Tibial nerve (tissue), 4 donors: ENCODE measurements around the gene IRF2BP1. TPM values are rescaled to one million over a fixed set of nuclear protein-coding genes. Genes with fewer than 3 reads are reported as not detected.

Source experiments
- DNase-seq, 2 donors: peaks; one replicate each; pipeline ENCODE4 v3.0.0-alpha.2; 2019; ENCODE audit warnings: low spot score in 2 of 2
- H3K27ac ChIP-seq, 4 donors: fragments of 200-600 bp; sonication (generic) in 3 of 4; one replicate each; pipeline ENCODE4 v1.5.1; 2017 to 2019; ENCODE audit warnings: mild to moderate bottlenecking in 1 of 4
- H3K27me3 ChIP-seq, 2 donors: fragments of 200-600 bp; sonication (generic) in 1 of 2; one replicate each; pipeline versions ENCODE4 v1.5.1 to v1.6.0; 2017 to 2019
- H3K36me3 ChIP-seq, 3 donors: fragments of 200-600 bp; sonication (generic); one replicate each; pipeline ENCODE4 v1.5.1; 2018 to 2019
- H3K4me1 ChIP-seq, 4 donors: fragments of 200-600 bp; sonication (generic) in 3 of 4; one replicate each; pipeline ENCODE4 v1.5.1; 2017 to 2019
- H3K4me3 ChIP-seq, 4 donors: fragments of 200-600 bp; sonication (generic) in 3 of 4; one replicate each; pipeline ENCODE4 v1.5.1; 2017 to 2019; ENCODE audit warnings: mild to moderate bottlenecking in 1 of 4, moderate library complexity in 1 of 4
- H3K9me3 ChIP-seq, 4 donors: fragments of 200-600 bp; sonication (generic) in 3 of 4; one replicate each; pipeline ENCODE4 v1.5.1; 2017 to 2019
- EP300 ChIP-seq, 2 donors: sonication (generic); formaldehyde crosslinking; IDR thresholded peaks; one replicate each; pipeline ENCODE4 v1.6.1; 2017; ENCODE audit warnings: antibody characterized with exemption in 2 of 2, mild to moderate bottlenecking in 1 of 2
- POLR2A ChIP-seq, 2 donors: fragments of 450-650 bp; IDR thresholded peaks; one replicate each; pipeline ENCODE4 v1.6.1; 2017; ENCODE audit warnings: antibody characterized with exemption in 2 of 2, mild to moderate bottlenecking in 2 of 2, moderate library complexity in 2 of 2
- WGBS, 2 donors: methylation state at CpG; one replicate each; pipeline ENCODE4 v1.1.5; 2018; 5-methylcytosine and 5-hydroxymethylcytosine counted together
- total RNA-seq, 4 donors: library from RNA; depleted of rRNA; stranded (reverse); fragments of >200 nt; gene quantifications; one replicate each; pipeline ENCODE4 v1.1.0, GENCODE V29; 2016
- TF ChIP-seq, protein P1 (sequence below), 5 experiments: fragments of 200-600 bp in 3 of 5; fragments of 450-650 bp in 2 of 5; sonication (generic) in 3 of 5; IDR thresholded peaks; one replicate each; pipeline ENCODE4 v1.5.1; 2016 to 2019; ENCODE audit warnings: antibody characterized with exemption in 5 of 5, mild to moderate bottlenecking in 3 of 5, moderate library complexity in 2 of 5

Gene IRF2BP1
- total RNA-seq, 4 donors from 2014 or later, result 16.4 to 33.3 (median 27.2) TPM

DNA sequence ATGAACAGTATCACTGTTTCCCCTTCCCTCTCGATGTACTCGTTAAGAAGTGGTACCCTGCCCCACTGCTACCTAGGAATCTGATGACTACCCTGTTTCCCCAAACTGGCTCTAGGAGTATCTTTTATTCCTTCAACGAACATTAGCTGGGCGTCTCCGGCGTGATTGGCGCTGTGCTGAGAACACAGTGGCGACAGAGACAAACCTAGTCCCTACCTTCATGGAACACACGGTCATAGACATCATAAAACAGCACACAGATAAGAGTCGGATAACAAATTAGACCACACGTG, 23.7 kb downstream of the IRF2BP1 start:
- Histone ChIP-seq H3K27me3 (peaks cover 2 to 31% of the 10 kb centered on the region in 2 donors), H3K4me3 (peak overlapping the region; percentile 75 to 97 (median 94)), H3K9me3 (no peaks in the 10 kb centered on the region), H3K4me1 (peaks cover 0 to 34% (median 21%) of the 10 kb centered on the region in 4 donors), H3K36me3 (peaks cover 0 to 31% (median 12%) of the 10 kb centered on the region in 3 donors), H3K27ac (peak overlapping the region; percentile 88 to 97 (median 92))
- no peak for DNase-seq
- 0% methylated on average over 11 of the region's 11 CpGs for WGBS, 2 donors
- TF ChIP-seq, protein P1, sequence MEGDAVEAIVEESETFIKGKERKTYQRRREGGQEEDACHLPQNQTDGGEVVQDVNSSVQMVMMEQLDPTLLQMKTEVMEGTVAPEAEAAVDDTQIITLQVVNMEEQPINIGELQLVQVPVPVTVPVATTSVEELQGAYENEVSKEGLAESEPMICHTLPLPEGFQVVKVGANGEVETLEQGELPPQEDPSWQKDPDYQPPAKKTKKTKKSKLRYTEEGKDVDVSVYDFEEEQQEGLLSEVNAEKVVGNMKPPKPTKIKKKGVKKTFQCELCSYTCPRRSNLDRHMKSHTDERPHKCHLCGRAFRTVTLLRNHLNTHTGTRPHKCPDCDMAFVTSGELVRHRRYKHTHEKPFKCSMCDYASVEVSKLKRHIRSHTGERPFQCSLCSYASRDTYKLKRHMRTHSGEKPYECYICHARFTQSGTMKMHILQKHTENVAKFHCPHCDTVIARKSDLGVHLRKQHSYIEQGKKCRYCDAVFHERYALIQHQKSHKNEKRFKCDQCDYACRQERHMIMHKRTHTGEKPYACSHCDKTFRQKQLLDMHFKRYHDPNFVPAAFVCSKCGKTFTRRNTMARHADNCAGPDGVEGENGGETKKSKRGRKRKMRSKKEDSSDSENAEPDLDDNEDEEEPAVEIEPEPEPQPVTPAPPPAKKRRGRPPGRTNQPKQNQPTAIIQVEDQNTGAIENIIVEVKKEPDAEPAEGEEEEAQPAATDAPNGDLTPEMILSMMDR (IDR thresholded peaks at IDR 0.05), result no peak

DNA sequence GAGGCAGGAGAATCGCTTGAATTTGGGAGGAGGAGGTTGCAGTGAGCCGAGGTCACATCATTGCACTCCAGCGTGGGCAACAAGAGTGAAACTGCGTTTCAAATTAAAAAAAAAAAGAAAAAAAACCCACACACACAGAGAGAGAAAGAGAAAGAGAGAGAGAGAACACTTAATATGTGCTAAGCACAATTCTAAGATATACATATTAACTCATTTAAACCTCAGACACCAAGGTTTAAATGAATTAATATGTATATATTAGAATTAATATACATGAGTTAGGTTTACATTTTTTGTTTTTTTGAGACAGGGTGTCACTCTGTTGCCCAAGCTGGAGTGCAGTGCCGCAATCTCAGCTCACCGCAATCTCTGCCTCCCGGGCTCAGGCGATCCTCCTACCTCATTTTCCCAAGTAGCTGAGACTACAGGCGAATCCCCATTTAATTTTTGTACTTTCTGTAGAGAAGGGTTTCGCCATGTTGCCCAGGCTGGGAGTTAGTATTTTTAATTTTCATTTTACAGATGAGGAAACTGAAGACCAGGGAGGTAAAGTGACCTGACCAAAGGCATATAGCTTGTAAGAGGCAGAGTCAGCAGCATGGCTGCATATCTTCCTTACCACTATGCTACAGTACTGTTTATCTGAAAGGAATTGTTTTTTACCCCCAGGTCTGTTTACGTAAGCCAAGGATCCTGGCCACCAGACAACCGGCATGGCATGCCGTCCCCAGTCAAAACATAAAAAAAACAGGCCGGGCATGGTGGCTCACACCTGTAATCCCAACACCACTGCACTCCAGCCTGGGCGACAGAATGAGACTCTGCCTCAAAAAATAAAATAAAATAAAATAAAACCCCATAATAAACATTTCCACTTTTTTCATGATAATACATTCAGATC, 25.3 kb downstream of the IRF2BP1 start:
- H3K27ac ChIP-seq, result no peak overlapping the region
- H3K36me3 ChIP-seq, result peaks cover 0 to 45% (median 12%) of the 10 kb centered on the region in 3 donors
- no peak for DNase-seq
- 88 to 89% methylated on average over 15 of the region's 15 CpGs for WGBS, 2 donors
- TF ChIP-seq, protein P1 (IDR thresholded peaks at IDR 0.05), result no peak
- no peak overlapping the region for H3K4me3 ChIP-seq
- H3K27me3 ChIP-seq, result peaks cover 2 to 22% of the 10 kb centered on the region in 2 donors
- no peaks in the 10 kb centered on the region for H3K9me3 ChIP-seq
- H3K4me1 ChIP-seq, result peaks cover 0 to 34% (median 21%) of the 10 kb centered on the region in 4 donors

DNA sequence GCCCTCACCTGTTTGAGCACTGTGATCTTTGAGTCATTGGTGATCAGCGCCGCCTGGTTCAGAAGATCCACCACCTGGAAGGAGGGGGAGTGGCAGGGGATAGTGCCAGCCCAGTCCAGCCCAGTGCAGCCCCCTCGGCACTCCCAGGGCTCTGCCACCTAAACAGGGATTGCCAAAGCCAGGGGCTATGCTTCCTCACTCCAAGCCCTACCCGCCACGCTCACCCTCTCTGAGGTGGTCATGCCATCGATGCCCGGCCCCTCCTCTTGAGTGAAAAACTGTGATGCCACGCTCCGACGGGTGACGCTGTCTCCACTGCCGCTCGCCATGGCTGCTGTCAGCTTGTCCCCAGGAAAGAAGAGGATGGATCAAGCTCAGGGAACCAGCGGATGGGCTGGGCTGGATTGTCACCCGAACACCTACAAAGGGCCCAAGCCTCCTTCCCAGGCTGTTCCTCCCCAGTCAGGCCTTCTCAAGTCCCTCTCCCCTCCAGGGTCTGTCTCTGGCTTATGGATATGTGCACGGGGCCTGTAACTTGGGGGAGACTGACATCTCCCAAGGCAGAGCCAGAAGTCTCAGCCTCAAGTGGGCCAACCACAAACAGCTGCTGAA, 31.7 kb downstream of the IRF2BP1 start:
- Histone ChIP-seq H3K27ac (no peak overlapping the region), H3K4me1 (no peaks in the 10 kb centered on the region), H3K36me3 (peaks cover 2 to 93% (median 30%) of the 10 kb centered on the region in 3 donors), H3K4me3 (no peak overlapping the region), H3K27me3 (no peaks in the 10 kb centered on the region), H3K9me3 (no peaks in the 10 kb centered on the region)
- WGBS, 2 donors, result 95% methylated on average over 14 to 16 of the region's 16 CpGs
- DNase-seq, result no peak
- TF ChIP-seq POLR2A (IDR thresholded peaks at IDR 0.05), result no peak
- TF ChIP-seq, protein P1 (IDR thresholded peaks at IDR 0.05), result no peak
- no peak for TF ChIP-seq EP300 (IDR thresholded peaks at IDR 0.05)

DNA sequence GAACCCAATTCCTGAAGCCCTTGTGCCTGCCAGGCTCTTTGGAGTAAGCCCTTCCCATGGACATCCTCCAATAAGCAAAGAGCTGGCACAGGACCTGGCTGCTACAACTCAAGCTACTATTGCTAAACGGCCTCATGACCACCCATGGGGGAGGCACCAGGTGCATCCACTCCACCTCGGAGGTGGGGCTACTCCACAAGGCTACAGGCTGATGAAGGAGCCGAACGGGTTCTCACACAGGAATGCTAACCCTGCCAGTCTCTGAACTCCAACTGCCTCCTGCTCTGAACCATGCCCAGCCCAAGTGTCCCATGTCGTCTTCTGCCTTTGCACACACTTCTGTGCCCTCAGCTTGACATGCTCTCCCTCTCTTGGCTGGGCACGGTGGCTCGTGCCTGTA, 33.0 kb downstream of the IRF2BP1 start:
- 77 to 93% methylated on average over 7 of the region's 7 CpGs for whole genome bisulfite sequencing, 2 donors
- Histone ChIP-seq H3K36me3 (peaks cover 8 to 93% (median 34%) of the 10 kb centered on the region in 3 donors), H3K27ac (no peak overlapping the region), H3K9me3 (no peaks in the 10 kb centered on the region), H3K27me3 (no peaks in the 10 kb centered on the region), H3K4me1 (no peaks in the 10 kb centered on the region), H3K4me3 (no peak overlapping the region)
- DNase-seq, result no peak
- TF ChIP-seq POLR2A (IDR thresholded peaks at IDR 0.05) (no peak), EP300 (IDR thresholded peaks at IDR 0.05) (no peak)
- TF ChIP-seq, protein P1 (IDR thresholded peaks at IDR 0.05), result no peak

DNA sequence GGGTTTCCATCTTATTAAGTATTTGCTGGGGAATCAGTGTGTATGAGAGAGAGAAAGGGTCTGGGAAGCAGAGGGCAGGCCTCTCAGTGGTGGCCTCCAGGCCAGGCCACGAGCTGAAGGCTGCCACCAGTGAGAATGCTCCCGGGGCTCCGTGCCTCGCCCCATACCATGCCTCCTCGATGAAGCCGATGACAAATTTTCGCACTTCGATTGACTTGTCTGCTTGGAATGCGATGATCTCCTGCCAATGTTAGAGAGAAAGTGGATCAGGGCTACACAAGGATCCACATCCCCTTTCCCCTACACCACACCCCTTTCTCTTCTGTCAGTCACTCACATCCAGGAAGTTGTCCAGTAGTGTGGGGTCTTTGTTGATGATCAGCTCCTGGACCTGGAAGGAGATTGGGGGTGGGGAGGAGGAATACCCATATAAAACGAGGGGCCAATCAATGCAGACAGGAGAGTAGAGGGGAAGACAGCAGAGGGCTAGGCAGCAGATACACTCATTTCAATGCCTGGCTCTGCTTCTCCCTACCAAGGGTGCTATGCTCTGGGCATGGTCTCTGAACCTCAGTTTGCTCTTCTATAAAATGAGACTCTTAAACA, 33.7 kb downstream of the IRF2BP1 start:
- no peak overlapping the region for H3K4me3 ChIP-seq
- WGBS, 2 donors, result 86 to 93% methylated on average over 10 of the region's 10 CpGs
- no peaks in the 10 kb centered on the region for H3K27me3 ChIP-seq
- H3K9me3 ChIP-seq, result no peaks in the 10 kb centered on the region
- no peaks in the 10 kb centered on the region for H3K4me1 ChIP-seq
- peaks cover 8 to 97% (median 42%) of the 10 kb centered on the region in 3 donors for H3K36me3 ChIP-seq
- H3K27ac ChIP-seq, result no peak overlapping the region
- no peak for DNase-seq
- no peak for TF ChIP-seq POLR2A (IDR thresholded peaks at IDR 0.05)
- no peak for TF ChIP-seq EP300 (IDR thresholded peaks at IDR 0.05)
- TF ChIP-seq, protein P1 (IDR thresholded peaks at IDR 0.05), result no peak
